HG03280 (cell line): ENCODE measurements around the gene PTCD1.

ENCODE experiments used
- ATAC-seq: cut with Tn5 transposase; IDR thresholded peaks from one replicate; pipeline ENCODE4 v1.9.1; 2021; ENCODE audit warnings: mild to moderate bottlenecking, moderate library complexity; ENCODE audit not compliant: unreplicated experiment

PTCD1 gene, protein sequence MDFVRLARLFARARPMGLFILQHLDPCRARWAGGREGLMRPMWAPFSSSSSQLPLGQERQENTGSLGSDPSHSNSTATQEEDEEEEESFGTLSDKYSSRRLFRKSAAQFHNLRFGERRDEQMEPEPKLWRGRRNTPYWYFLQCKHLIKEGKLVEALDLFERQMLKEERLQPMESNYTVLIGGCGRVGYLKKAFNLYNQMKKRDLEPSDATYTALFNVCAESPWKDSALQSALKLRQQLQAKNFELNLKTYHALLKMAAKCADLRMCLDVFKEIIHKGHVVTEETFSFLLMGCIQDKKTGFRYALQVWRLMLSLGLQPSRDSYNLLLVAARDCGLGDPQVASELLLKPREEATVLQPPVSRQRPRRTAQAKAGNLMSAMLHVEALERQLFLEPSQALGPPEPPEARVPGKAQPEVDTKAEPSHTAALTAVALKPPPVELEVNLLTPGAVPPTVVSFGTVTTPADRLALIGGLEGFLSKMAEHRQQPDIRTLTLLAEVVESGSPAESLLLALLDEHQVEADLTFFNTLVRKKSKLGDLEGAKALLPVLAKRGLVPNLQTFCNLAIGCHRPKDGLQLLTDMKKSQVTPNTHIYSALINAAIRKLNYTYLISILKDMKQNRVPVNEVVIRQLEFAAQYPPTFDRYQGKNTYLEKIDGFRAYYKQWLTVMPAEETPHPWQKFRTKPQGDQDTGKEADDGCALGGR

DNA sequence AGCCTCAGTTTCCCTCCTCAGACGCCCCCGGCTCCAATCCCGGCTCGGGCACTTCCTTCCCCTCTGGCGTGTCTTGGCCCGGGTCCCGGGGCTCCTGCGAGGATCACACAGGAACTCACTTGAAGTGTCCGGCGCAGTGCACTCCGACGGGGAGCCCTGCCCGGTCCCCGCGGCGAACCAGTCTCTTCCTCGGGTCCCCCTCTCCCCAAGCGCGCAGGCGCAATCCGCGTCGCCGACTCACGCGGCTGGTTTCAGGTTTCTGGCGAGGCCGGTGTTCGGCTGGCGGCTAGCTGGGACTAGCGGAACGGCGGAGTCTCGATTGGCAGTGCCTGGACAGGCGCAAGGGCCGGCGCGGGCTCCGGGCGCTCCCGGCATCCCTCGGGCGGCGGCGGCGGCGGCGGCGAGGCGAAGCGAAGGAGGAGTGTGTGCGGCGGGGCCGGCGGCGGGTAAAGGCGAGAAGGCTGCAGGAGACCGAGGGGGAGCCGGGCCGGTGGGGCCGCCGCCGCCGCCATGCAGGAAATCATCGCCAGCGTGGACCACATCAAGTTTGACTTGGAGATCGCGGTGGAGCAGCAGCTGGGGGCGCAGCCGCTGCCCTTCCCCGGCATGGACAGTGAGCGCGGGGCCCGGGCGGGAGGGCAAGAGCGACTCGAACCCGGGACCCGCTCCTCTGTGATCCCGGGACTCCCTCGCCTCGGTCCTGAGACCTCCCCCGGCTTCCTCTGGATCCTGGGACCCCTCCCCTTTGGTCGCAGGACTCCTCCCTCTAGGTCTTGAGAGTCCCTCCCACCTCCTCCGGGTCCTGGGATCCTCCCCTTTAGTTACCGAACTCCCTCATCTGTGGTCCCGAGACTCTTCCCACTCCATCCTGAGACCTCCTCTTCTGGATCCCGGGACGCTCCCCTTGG lies at the start of gene PTCD1, which contains the start of gene CPSF4:
Gene PTCD1, minus strand, starts transcription at position 226 of the 908 bp plus-strand sequence. CDS start 3,556 bp downstream, outside the sequence.
Gene CPSF4, plus strand, starts transcription at position 371 of the 908 bp plus-strand sequence. Its CDS starts 140 bp downstream, at position 511.
- ATAC-seq: peak; percentile 95

GRCh38 chr7:99485094-99485493 lies 46.5 kb upstream of the PTCD1 start:
- ATAC-seq: no peak

DNA sequence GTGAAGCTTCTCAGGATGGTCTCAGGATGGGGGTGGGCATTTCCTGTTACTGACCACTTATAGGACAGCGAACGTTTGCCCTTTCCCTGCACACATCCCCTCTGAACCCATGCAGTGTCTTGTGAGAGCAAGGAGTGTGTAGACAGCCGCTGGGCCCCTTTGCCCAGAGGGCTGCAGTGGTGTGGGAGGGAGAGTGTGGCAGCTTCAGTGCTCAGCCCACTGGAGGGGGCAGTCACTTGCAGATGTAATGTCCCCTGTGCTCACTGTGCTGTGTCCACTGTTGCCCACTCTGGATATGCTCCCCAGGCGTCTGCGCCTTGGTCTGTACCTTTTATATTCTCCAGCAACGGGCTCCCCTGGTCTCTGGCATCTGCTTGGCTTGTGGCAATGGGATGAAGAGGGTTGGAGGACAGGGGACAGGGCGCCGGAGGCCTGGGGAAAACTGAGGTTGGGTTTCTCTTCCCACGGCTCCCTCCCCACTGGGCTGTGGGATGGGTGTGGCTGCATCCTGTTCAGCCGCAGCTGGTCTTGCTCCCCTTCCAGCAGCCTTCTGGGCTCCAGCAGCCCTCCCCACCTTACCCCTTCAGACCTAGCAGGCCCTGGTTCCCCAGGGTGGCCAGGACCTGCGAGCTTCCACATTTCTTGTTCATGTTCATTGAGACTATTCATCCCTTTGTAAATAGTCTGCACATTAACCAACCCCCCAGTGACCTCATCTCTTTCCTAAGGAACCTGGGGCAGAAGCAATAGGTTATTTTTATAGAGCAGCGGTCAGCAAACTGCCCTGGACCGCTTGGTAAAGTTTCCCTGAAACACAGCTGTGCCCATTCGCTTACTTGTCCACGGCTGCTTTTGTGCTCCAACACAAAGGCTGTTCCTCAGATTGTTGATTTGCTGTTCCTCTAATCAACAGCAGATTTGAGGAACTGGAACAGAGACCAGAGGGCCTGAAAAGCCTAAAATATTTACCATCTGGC lies 40.2 kb upstream of the PTCD1 start:
- no peak for ATAC-seq

- ATAC-seq: no peak
These were observed 37.5 kb upstream of the PTCD1 start for GRCh38 chr7:99476107-99476506.

- no peak for ATAC-seq
These were observed 34.7 kb upstream of the PTCD1 start for GRCh38 chr7:99473315-99473596.

- peak; percentile 97 for ATAC-seq
These were observed 34.1 kb upstream of the PTCD1 start, which contains the start of gene ZNF789 for GRCh38 chr7:99472561-99473314. Gene ZNF789, plus strand, starts transcription at chr7:99472890. Its CDS starts 3,567 bp downstream, at chr7:99476457.

GRCh38 chr7:99469381-99470065 lies 30.9 kb upstream of the PTCD1 start:
- no peak for ATAC-seq

- ATAC-seq: no peak
These were observed 29.8 kb upstream of the PTCD1 start for GRCh38 chr7:99468336-99468918.

DNA sequence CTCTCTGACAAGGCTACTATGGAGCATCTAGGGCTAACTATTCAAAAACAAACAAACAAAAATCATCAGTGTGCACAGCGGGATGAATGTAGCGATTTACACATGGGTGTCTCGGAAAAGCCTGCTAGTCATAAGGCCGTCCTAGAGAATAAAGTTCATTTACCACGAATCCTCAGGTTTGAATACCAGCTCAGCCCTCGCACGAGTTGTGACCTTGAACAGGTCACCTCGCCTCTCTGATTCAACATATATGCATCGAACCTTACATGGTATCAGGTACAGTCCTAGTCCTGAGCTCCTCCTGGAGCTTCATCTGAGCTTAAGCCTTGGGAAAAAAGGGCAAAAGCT lies 26.8 kb upstream of the PTCD1 start:
- peak; percentile 2 for ATAC-seq

DNA sequence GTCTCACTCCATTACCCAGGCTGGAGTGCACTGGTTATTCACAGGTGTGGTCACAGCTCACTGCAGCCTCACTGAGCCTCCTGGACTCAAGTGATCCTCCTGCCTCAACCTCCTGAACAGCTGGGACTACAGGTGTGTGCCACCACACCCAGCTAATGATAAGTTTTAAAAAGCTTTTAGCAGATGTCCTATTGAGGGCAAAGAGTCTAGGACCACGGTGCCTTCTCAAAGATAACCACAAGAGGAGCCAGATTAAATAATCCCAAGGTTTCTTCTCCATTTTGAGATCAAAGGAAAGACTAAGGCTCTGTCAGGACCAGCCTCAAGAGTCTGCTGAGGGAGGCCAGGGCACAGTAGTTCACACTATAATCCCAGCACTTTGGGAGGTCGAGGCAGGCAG lies 22.6 kb upstream of the PTCD1 start:
- no peak for ATAC-seq

DNA sequence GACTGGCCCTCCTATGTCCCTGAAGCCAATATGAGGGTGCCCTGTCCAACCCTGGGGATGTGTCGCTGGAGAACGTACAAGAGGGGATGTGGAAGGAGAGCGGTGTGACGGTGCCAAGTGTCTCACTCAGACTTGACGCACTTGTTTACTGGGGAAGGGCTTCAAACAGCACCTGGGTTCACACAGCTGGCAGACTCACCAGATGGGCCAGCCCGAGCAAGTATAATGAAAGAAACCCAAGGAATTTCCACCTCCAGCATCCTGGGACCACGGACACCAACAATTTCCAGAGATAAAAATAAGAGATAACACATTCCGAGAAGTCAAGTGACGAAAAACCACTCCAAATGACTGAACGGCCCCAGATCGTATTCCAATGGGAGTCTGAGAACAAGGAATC lies 22.1 kb upstream of the PTCD1 start:
- ATAC-seq: no peak

DNA sequence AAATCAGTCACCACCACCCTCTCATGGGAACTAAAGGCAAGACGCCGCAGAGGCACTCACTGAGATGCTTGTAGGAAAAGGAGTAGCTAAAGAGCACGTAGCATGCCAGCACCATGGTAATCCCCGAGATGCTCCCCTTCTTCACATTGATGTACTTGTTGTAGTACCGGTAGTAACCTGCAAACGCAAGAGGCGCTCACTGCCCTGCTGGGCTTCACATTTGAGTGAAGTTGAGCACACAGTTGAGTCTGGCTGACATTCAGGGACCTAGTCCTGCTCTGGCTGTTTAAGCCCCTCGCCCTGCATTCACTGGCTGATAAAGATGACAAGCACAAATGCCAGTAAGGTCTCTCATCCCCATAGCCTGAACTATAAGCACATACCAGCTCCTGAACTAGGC lies 20.5 kb upstream of the PTCD1 start:
- ATAC-seq: no peak

GRCh38 chr7:99457650-99458493 lies 19.3 kb upstream of the PTCD1 start:
- ATAC-seq: no peak

GRCh38 chr7:99457050-99457649 lies 18.6 kb upstream of the PTCD1 start:
- ATAC-seq: no peak

GRCh38 chr7:99456288-99456687 lies 17.7 kb upstream of the PTCD1 start:
- ATAC-seq: no peak

GRCh38 chr7:99455874-99456273 lies 17.3 kb upstream of the PTCD1 start:
- no peak for ATAC-seq

- no peak for ATAC-seq
These were observed 14.5 kb upstream of the PTCD1 start for GRCh38 chr7:99453105-99453504.
